GM06990 (cell line): Measurements from ENCODE around the gene DTD1.

Experiments
- DNase-seq: peaks from one replicate; pipeline ENCODE4 v3.0.0-alpha.2; 2011; ENCODE audit not compliant: insufficient read length; ENCODE audit errors: extremely low read depth
- H3K27me3 ChIP-seq: replicated peaks from 2 replicates; pipeline ENCODE4 v1.6.0; 2011; ENCODE audit warnings: low read length; ENCODE audit not compliant: control insufficient read depth, insufficient read depth
- H3K36me3 ChIP-seq: 2 replicates; pipeline ENCODE4 v1.5.1; 2011; ENCODE audit warnings: low read length; ENCODE audit not compliant: control insufficient read depth, insufficient read depth
- H3K4me3 ChIP-seq: replicated peaks from 2 replicates; pipeline ENCODE4 v1.5.1; 2011; ENCODE audit warnings: low read depth, mild to moderate bottlenecking, control low read depth, low read length
- TF ChIP-seq, protein P1 (sequence below): IDR thresholded peaks from 2 replicates; pipeline ENCODE4 v1.5.1; 2011; ENCODE audit warnings: low read length, control low read depth, mild to moderate bottlenecking, inconsistent platforms; ENCODE audit not compliant: insufficient read depth, poor library complexity, severe bottlenecking

The DTD1 gene

DNA sequence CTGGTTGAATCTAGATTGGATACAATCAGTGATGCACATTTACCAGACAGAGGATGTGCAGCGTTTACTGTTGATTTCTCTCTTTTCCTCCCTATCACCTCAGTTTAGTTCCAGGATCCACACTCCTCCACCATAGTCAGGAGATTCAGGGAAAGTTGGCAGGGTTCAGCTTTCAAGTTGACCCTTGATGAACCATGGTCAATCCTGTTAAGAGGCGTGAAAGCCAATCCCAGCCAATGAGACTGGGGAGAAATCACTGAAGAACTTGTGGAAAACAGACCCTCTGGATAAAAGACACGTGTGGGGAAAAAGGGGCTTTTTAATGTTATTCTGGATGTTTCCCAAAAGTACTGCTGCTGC is 206.6 kb downstream of the DTD1 start:
- Histone ChIP-seq H3K27me3 (no peaks in the 10 kb centered on the region), H3K4me3 (peak overlapping the region; percentile 61), H3K36me3 (no peaks in the 10 kb centered on the region)
- DNase-seq, result no peak
- TF ChIP-seq, protein P1, sequence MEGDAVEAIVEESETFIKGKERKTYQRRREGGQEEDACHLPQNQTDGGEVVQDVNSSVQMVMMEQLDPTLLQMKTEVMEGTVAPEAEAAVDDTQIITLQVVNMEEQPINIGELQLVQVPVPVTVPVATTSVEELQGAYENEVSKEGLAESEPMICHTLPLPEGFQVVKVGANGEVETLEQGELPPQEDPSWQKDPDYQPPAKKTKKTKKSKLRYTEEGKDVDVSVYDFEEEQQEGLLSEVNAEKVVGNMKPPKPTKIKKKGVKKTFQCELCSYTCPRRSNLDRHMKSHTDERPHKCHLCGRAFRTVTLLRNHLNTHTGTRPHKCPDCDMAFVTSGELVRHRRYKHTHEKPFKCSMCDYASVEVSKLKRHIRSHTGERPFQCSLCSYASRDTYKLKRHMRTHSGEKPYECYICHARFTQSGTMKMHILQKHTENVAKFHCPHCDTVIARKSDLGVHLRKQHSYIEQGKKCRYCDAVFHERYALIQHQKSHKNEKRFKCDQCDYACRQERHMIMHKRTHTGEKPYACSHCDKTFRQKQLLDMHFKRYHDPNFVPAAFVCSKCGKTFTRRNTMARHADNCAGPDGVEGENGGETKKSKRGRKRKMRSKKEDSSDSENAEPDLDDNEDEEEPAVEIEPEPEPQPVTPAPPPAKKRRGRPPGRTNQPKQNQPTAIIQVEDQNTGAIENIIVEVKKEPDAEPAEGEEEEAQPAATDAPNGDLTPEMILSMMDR, result no peak

DNA sequence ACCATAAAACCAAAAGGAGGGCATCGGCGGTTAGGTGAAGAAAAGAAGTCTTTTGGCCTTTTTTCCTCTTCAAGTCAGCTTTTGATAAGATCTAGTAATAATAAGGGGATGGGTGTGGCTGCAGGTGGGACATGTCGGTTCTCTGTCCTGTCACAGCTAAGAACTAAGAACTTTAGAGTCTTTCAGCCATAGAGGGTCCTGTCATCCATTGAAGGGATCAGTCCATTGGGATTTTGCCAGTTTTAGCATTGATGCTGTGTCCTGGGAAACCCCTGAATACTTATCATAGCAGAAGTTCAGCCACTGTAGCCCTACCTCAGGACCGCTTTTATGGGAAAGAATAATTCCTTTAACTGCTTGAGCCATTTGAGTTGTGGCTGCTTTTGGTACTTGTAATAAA is 207.5 kb downstream of the DTD1 start:
- Histone ChIP-seq H3K36me3 (no peaks in the 10 kb centered on the region), H3K27me3 (no peaks in the 10 kb centered on the region), H3K4me3 (no peak overlapping the region)
- TF ChIP-seq, protein P1, result no peak
- no peak for DNase-seq

DNA sequence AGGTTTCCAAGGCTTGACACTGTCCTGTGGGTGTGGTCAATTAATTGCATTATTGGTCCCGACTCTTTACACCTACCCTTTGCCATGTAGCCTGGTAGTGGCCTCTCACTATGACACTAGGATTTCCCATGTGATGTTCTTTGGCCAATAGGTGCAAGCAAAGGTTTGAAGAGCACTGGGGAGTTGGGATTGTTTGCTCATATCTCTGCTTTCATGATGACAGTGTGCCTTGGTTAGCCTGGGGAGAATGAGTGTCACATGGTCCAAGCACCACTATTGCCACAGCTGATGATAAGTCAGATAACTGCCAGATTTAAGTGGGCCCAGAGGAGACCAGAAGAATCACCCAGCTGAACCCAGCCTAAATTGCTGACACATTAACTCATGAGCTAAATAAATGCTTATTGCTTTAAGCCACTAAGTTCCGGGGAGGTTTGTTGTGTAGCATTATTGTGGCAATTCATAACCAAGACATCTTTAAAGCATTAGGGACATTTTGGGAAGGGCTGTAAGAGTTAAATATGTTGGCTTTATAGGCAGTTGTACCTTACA is 208.5 kb downstream of the DTD1 start:
- no peaks in the 10 kb centered on the region for H3K36me3 ChIP-seq
- no peak overlapping the region for H3K4me3 ChIP-seq
- H3K27me3 ChIP-seq, result no peaks in the 10 kb centered on the region
- TF ChIP-seq, protein P1, result no peak
- peak; percentile 24 for DNase-seq

DNA sequence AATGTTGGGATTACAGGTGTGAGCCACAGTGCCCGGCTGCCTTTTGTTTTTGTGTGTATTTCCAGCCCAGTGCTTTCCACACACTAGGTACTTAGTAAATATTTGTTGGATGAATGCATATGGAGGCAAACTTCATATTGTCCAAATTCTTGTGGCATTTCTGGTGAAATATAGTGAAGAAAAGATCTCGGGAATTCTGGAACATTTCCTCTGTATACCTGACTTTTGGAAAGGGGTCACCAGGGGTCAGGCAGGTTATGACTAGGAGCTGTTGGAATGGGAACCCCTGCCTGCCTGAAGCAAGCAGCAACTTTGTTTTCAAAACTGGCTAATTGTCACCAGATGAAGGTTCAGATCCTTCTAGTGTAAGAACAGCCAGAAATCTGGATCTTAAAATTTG is 213.7 kb downstream of the DTD1 start:
- no peak for DNase-seq
- H3K36me3 ChIP-seq, result no peaks in the 10 kb centered on the region
- TF ChIP-seq, protein P1, result no peak
- H3K4me3 ChIP-seq, result no peak overlapping the region
- H3K27me3 ChIP-seq, result no peaks in the 10 kb centered on the region

DNA sequence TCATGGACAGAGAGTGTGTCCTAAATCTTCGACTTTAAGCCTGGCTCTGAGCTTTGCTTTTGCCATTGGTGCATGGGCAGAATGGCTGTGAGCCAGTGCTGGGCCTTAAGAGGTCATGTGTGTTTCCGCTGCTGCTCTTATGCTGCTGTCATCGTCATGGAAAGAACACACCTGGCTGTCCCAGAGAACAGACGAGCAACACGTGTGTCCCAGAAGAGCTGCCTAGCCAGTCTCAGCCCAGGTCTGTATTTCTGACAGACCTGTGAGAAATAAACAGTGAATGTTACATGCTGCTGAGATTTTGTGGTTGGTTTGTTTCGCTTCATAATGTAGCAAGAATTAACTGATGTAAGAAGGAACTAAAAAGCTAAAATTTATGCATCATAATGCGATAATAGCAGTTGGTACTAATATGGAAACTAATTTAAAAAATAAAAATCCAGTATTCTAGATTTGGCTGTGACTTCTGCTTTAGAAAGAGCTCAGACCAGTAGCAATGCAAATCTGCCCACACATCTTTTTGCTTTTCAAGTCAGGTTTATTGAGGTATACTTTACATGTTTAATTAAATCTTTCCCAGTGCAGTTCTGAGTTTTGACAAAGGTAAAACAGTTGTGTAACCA is 214.3 kb downstream of the DTD1 start:
- TF ChIP-seq, protein P1, result no peak
- H3K4me3 ChIP-seq, result no peak overlapping the region
- no peaks in the 10 kb centered on the region for H3K27me3 ChIP-seq
- peak; percentile 60 for DNase-seq
- no peaks in the 10 kb centered on the region for H3K36me3 ChIP-seq

DNA sequence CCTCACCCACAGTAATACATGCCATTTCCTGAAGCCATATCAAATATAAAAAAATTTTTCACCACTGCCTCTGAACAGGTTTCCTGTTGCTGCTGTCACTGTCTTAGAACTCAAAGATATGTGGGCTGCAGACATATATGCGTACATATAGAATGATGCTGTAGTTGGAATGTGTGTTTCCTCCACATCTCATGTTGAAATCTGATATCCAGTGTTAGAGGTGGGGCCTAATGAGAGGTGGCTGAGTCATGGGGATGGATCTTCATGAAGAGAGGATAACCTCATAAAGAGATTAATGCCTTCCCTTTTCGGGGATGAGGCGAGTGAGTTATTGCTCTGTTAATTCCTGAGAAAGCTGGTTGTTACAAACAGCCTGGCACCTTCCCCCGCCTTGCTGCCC is 218.0 kb downstream of the DTD1 start:
- TF ChIP-seq, protein P1, result no peak
- Histone ChIP-seq H3K4me3 (no peak overlapping the region), H3K27me3 (no peaks in the 10 kb centered on the region), H3K36me3 (no peaks in the 10 kb centered on the region)
- no peak for DNase-seq
